Measurements from ENCODE around the gene TACR1. TPM values are rescaled to one million over a fixed set of nuclear protein-coding genes. Genes with fewer than 3 reads are reported as not detected.

TACR1 gene
- total RNA-seq, 3 donors from 2014 or later = 1.3 to 5.9 (median 2.4) TPM

GRCh38 chr2:75055142-75055819 is 144.0 kb downstream of the TACR1 start:
- Histone ChIP-seq H3K4me1 (no peaks in the 10 kb centered on the region), H3K27me3 (no peaks in the 10 kb centered on the region), H3K27ac (peak overlapping the region in 1 of 2 donors; percentile 52), H3K36me3 (no peaks in the 10 kb centered on the region), H3K9me3 (no peaks in the 10 kb centered on the region), H3K4me3 (no peak overlapping the region)
- TF ChIP-seq CTCF (IDR thresholded peaks at IDR 0.05) (no peak), POLR2AphosphoS5 (IDR thresholded peaks at IDR 0.05) (no peak), POLR2A (IDR thresholded peaks at IDR 0.05) (no peak)
- no peak for DNase-seq (ENCODE audit: low spot score in 2 of 2)
- intact Hi-C loops (cut with DNase I; ENCODE audit: low total_unique reads) = no loop called here

- no peaks in the 10 kb centered on the region for H3K27me3 ChIP-seq
- no peaks in the 10 kb centered on the region for H3K4me1 ChIP-seq
- no peak for DNase-seq (ENCODE audit: low spot score in 2 of 2)
- no peak overlapping the region for H3K4me3 ChIP-seq
- intact Hi-C loops (cut with DNase I; ENCODE audit: low total_unique reads) = no loop called here
- H3K9me3 ChIP-seq = no peaks in the 10 kb centered on the region
- no peaks in the 10 kb centered on the region for H3K36me3 ChIP-seq
- TF ChIP-seq POLR2A (IDR thresholded peaks at IDR 0.05) (no peak), POLR2AphosphoS5 (IDR thresholded peaks at IDR 0.05) (no peak), CTCF (IDR thresholded peaks at IDR 0.05) (no peak)
- H3K27ac ChIP-seq = no peak overlapping the region
These were observed 145.0 kb downstream of the TACR1 start for GRCh38 chr2:75054296-75054695.

- no peak overlapping the region for H3K4me3 ChIP-seq
- H3K27me3 ChIP-seq = no peaks in the 10 kb centered on the region
- no peak for DNase-seq (ENCODE audit: low spot score in 2 of 2)
- no peaks in the 10 kb centered on the region for H3K9me3 ChIP-seq
- TF ChIP-seq CTCF (IDR thresholded peaks at IDR 0.05) (peak in 2 of 3 donors; percentile 52 to 59), POLR2A (IDR thresholded peaks at IDR 0.05) (no peak)
- intact Hi-C loops (cut with DNase I; ENCODE audit: low total_unique reads) = no loop called here
- no peaks in the 10 kb centered on the region for H3K36me3 ChIP-seq
- no peaks in the 10 kb centered on the region for H3K4me1 ChIP-seq
- no peak overlapping the region for H3K27ac ChIP-seq
These were observed 145.7 kb downstream of the TACR1 start for GRCh38 chr2:75053484-75054112.

- no peak overlapping the region for H3K4me3 ChIP-seq
- no peaks in the 10 kb centered on the region for H3K27me3 ChIP-seq
- DNase-seq (ENCODE audit: low spot score in 2 of 2) = no peak
- no peaks in the 10 kb centered on the region for H3K4me1 ChIP-seq
- no peaks in the 10 kb centered on the region for H3K36me3 ChIP-seq
- TF ChIP-seq POLR2AphosphoS5 (IDR thresholded peaks at IDR 0.05) = no peak
- no peak for TF ChIP-seq POLR2A (IDR thresholded peaks at IDR 0.05)
- TF ChIP-seq CTCF (IDR thresholded peaks at IDR 0.05) = no peak
- no peaks in the 10 kb centered on the region for H3K9me3 ChIP-seq
- intact Hi-C loops (cut with DNase I; ENCODE audit: low total_unique reads) = no loop called here
- H3K27ac ChIP-seq = no peak overlapping the region
These were observed 151.2 kb downstream of the TACR1 start for GRCh38 chr2:75047992-75048625.

Data from breast epithelium (tissue), 4 donors.